Measurements from ENCODE around the gene IFT81. TPM values are rescaled to one million over a fixed set of nuclear protein-coding genes. Genes with fewer than 3 reads are reported as not detected.
"Not testable (repeated sequence)": the region's sequence is repeated elsewhere in the genome, so short reads cannot be mapped to it uniquely, and the experiment has no call there.

The IFT81 gene
- total and polyA plus RNA-seq, 2 experiments from 2014 or later: 12.6 to 13.7 TPM

GRCh38 chr12:110114528-110114937 lies 9.6 kb upstream of the IFT81 start:
- no peaks in the 10 kb centered on the region for H3K79me2 ChIP-seq
- no peaks in the 10 kb centered on the region for H4K20me1 ChIP-seq (ENCODE audit: insufficient read depth, poor library complexity, severe bottlenecking)
- H3K27ac ChIP-seq: no peak overlapping the region
- H3K36me3 ChIP-seq (replicated peaks; ENCODE audit: insufficient read depth, low read depth): no peaks in the 10 kb centered on the region
- H3K4me1 ChIP-seq (ENCODE audit: insufficient read depth): peaks cover 3% of the 10 kb centered on the region
- H3K9me2 ChIP-seq (replicated peaks; ENCODE audit: insufficient read depth): no peaks in the 10 kb centered on the region
- H3K4me3 ChIP-seq: no peak overlapping the region
- H2AFZ ChIP-seq: no peak overlapping the region
- H3K9me3 ChIP-seq (ENCODE audit: low read depth): no peaks in the 10 kb centered on the region
- H3K4me2 ChIP-seq: no peak overlapping the region
- no peaks in the 10 kb centered on the region for H3K27me3 ChIP-seq
- TF ChIP-seq EZH2phosphoT487 (IDR thresholded peaks at IDR 0.05; ENCODE audit: low read depth, severe bottlenecking, unreplicated experiment) (no peak), CTCF (IDR thresholded peaks at IDR 0.05; ENCODE audit: poor library complexity) (no peak), EZH2 (IDR thresholded peaks at IDR 0.05; ENCODE audit: borderline replicate concordance) (no peak)
- WGBS (ENCODE audit: low lambda C conversion rate, missing lambda C conversion rate): 89% methylated on average over 4 of the region's 4 CpGs
- no peak for DNase-seq (ENCODE audit: low spot score)

GRCh38 chr12:110115675-110116074 lies 8.5 kb upstream of the IFT81 start:
- Histone ChIP-seq H3K9me2 (replicated peaks; ENCODE audit: insufficient read depth) (no peaks in the 10 kb centered on the region), H3K4me1 (ENCODE audit: insufficient read depth) (no peaks in the 10 kb centered on the region), H3K79me2 (no peaks in the 10 kb centered on the region), H3K9me3 (ENCODE audit: low read depth) (no peaks in the 10 kb centered on the region), H3K4me3 (no peak overlapping the region), H3K36me3 (replicated peaks; ENCODE audit: insufficient read depth, low read depth) (no peaks in the 10 kb centered on the region), H3K27me3 (no peaks in the 10 kb centered on the region), H2AFZ (no peak overlapping the region), H3K27ac (no peak overlapping the region), H4K20me1 (ENCODE audit: insufficient read depth, poor library complexity, severe bottlenecking) (no peaks in the 10 kb centered on the region), H3K4me2 (no peak overlapping the region)
- DNase-seq (ENCODE audit: low spot score): no peak
- WGBS (ENCODE audit: low lambda C conversion rate, missing lambda C conversion rate): 92% methylated on average over 4 of the region's 4 CpGs
- no peak for TF ChIP-seq CTCF (IDR thresholded peaks at IDR 0.05; ENCODE audit: poor library complexity)
- no peak for TF ChIP-seq EZH2phosphoT487 (IDR thresholded peaks at IDR 0.05; ENCODE audit: low read depth, severe bottlenecking, unreplicated experiment)
- no peak for TF ChIP-seq EZH2 (IDR thresholded peaks at IDR 0.05; ENCODE audit: borderline replicate concordance)

GRCh38 chr12:110116623-110117022 lies 7.5 kb upstream of the IFT81 start:
- H3K4me3 ChIP-seq: no peak overlapping the region
- H2AFZ ChIP-seq: no peak overlapping the region
- no peaks in the 10 kb centered on the region for H3K36me3 ChIP-seq (replicated peaks; ENCODE audit: insufficient read depth, low read depth)
- H3K27ac ChIP-seq: no peak overlapping the region
- H3K9me2 ChIP-seq (replicated peaks; ENCODE audit: insufficient read depth): no peaks in the 10 kb centered on the region
- 96% methylated on average over 7 of the region's 7 CpGs for WGBS (ENCODE audit: low lambda C conversion rate, missing lambda C conversion rate)
- no peaks in the 10 kb centered on the region for H3K9me3 ChIP-seq (ENCODE audit: low read depth)
- H3K79me2 ChIP-seq: no peaks in the 10 kb centered on the region
- no peaks in the 10 kb centered on the region for H3K4me1 ChIP-seq (ENCODE audit: insufficient read depth)
- H3K27me3 ChIP-seq: no peaks in the 10 kb centered on the region
- TF ChIP-seq EZH2 (IDR thresholded peaks at IDR 0.05; ENCODE audit: borderline replicate concordance): no peak
- TF ChIP-seq CTCF (IDR thresholded peaks at IDR 0.05; ENCODE audit: poor library complexity): no peak
- no peak for TF ChIP-seq EZH2phosphoT487 (IDR thresholded peaks at IDR 0.05; ENCODE audit: low read depth, severe bottlenecking, unreplicated experiment)
- no peaks in the 10 kb centered on the region for H4K20me1 ChIP-seq (ENCODE audit: insufficient read depth, poor library complexity, severe bottlenecking)
- H3K4me2 ChIP-seq: no peak overlapping the region
- DNase-seq (ENCODE audit: low spot score): no peak

- not testable (repeated sequence) for H3K27me3 ChIP-seq; H3K4me3 ChIP-seq; H3K36me3 ChIP-seq (replicated peaks; ENCODE audit: insufficient read depth, low read depth); H3K9me2 ChIP-seq (replicated peaks; ENCODE audit: insufficient read depth); H2AFZ ChIP-seq; H3K9me3 ChIP-seq (ENCODE audit: low read depth); H4K20me1 ChIP-seq (ENCODE audit: insufficient read depth, poor library complexity, severe bottlenecking); H3K27ac ChIP-seq; DNase-seq (ENCODE audit: low spot score); H3K4me2 ChIP-seq; H3K4me1 ChIP-seq (ENCODE audit: insufficient read depth); H3K79me2 ChIP-seq
- 69% methylated on average over 8 of the region's 8 CpGs for WGBS (ENCODE audit: low lambda C conversion rate, missing lambda C conversion rate)
These were observed 6.9 kb upstream of the IFT81 start for GRCh38 chr12:110117210-110117609.
